ENCODE data around the gene MYPOP.
"Not testable (repeated sequence)": the region's sequence is repeated elsewhere in the genome, so short reads cannot be mapped to it uniquely, and the experiment has no call there.

MYPOP gene

GRCh38 chr19:45882652-45883585 is 19.5 kb downstream of the MYPOP start:
- peak; percentile 84 for DNase-seq

GRCh38 chr19:45881909-45882528 is 20.4 kb downstream of the MYPOP start:
- DNase-seq = peak; percentile 17

DNA sequence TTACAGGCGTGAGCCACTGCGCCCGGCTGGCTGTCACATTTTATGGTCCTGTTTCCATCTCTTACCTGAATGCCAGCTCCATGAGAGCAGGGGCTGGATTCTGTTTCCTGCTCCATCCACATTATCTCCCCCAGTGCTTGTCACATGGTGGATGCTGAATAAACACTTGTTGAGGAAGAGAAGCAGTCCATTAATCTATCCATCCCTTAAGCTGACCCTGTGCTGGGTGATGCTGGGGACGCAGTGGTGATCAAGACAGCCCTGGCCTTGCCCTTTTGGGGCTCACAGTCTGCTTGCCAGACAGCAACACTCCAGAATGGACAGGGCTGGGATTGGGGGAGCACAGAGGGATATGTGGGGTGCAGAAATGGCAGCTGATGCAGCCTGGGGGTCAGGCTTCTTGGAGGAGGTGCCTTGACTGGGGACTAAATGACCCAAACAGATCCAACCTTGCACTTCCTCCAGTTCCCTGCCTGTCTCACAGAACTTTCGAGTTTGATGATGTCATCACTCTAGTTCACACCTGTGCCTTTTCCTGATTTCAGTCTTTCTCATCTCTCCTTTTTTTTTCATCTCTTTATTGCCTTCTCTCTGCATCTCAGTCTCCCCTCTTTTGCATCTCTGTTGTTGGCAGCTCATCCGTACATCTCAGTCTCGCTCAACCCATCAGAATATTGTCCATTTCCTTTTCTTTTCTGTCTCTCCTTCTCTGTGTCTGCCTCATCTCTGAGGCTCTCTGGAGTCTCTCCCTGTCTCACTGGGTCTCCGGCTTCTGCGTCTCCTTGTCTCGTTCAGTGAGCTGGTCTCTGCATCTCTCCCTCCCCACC is 21.1 kb downstream of the MYPOP start:
- DNase-seq = peak; percentile 78

GRCh38 chr19:45879971-45880370 is 22.4 kb downstream of the MYPOP start:
- DNase-seq = no peak

DNA sequence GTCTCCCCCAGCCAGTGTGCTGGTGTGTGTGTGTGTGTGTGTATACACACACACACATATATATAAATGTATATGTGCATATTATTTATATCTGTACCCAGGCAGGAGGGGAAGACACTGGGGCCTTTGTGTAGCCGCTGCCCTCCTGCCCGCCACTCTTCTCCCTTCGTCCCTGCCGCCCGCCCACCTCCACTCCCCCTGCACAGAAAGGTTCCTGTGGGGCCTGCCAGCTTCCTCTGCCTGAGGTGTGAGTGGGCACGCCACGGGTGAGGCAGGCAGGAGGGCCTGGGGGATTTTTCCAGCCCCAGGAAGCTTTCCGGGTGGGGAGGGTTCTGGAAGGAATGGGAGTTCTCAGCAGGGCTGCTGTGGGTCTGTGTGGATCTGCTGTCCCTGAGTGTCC is 23.4 kb downstream of the MYPOP start:
- DNase-seq = no peak

DNA sequence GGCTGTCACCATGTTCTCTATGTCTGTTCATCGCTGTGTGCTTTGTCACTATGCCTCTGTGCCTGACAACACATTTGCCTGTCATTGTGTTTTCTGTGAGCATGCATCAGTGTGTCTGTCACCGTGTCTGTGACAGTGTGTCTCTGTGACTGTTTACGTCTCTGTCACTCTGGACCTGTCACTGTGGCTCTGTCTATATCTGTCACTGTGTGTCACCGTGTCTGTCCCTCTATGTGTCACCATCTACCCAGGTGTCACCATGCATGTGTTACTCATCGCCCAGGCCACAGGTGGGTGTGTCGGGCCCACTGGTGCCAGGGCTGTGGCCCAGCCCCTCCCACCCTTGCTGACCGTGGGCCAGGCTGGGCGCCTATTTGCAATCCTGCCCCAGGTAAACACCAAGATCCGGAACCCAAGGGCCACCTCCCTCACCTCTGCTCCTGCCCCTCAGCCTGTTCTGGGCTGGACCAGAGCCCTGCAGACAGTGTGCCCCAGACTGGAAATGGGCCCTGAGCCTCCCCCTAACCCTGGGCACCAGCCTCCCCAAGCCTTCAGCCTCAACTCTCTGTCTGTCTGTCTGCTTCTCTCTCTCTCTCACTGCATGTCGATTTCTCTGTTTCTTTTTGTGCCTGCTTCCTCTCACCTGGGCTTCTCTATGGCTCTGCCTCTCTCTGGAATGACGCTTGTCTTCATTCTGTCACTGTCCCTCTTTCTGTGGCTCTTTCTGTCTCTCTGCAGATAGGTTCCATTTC is 24.2 kb downstream of the MYPOP start:
- no peak for DNase-seq

DNA sequence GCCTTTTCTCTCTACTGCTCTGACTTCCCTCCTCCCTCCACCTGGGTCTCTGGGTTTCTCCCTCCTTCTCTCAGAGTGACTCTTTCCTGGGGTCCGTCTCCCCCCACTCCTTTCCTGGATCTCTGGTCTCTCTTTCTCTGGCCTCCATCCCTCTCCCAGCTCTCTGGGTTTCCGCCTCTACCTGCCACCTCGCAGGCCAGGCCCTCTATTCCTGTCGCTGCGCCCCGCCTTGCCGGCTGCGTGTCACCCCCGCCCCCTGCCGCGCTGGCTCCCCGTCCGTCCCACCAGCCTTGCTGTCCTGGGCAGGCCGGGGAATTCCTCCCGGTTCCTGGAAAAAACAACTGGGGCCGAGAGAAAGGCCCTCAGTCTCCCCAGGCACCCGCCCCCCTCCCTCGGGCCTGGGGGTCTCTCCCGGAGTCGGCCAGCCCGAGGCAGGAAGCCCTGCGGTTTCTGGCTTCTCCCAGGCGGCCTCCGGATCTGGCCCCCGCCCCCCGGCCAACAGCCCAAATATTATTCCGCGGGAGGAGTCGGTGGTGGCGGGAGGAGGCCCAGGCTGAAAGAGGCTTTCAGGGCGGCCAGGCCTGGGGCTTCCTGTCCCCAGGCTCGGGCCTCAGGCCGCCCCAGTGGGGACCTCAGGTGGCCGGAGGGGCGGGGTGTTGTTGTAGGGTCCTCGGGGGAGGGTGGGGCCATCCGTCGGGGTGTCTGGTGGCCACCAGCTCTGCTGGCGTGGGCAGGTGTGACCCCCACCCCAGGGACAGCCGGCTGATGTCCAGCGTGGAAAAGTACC is 25.8 kb downstream of the MYPOP start:
- DNase-seq = no peak

- no peak for DNase-seq
Measured at GRCh38 chr19:45876161-45876410, 26.3 kb downstream of the MYPOP start.

- DNase-seq = no peak
Measured at GRCh38 chr19:45874620-45874966, 27.8 kb downstream of the MYPOP start.

- no peak for DNase-seq
Measured at GRCh38 chr19:45873219-45873772, 29.1 kb downstream of the MYPOP start.

- no peak for DNase-seq
Measured at GRCh38 chr19:45872095-45872919, 30.1 kb downstream of the MYPOP start.

DNA sequence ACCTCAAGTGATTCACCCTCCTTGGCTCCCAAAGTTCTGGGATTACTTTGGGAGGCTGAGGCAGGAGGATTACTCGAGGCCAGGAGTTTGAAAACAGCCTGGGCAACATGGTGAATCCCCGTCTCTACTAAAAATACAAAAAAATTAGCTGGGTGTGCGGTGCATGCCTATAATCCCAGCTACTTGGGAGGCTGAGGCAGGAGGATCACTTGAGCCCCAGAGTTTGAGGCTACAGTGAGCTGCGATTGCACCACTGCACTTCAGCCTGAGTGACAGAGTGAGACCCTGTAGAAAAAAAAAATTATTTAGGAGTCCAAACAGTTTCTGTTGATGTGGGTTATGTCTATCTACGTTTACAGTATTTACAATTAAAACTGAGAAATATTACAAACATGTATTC is 31.6 kb downstream of the MYPOP start:
- DNase-seq = no peak

DNA sequence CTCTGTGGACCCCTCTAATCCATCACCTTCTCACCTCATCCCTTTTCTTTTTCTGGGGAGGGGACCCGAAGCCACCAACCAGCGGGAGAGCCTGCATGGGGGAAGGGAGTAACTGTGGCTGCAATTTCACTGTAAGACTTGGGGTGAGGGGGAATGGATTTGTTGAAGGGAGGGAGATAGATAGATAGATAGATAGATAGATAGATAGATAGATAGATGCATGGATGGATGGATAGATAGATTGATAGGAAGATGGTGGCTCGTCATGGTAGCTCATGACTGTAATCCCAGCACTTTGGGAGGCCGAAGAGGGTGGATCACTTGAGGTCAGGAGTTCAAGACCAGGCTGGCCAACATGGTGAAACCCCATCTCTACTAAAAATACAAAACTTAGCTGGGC is 35.2 kb downstream of the MYPOP start:
- DNase-seq = not testable (repeated sequence)

GRCh38 chr19:45866400-45867176 is 35.8 kb downstream of the MYPOP start:
- DNase-seq = no peak

- DNase-seq = no peak
Measured at GRCh38 chr19:45865269-45865948, 37.0 kb downstream of the MYPOP start.

DNA sequence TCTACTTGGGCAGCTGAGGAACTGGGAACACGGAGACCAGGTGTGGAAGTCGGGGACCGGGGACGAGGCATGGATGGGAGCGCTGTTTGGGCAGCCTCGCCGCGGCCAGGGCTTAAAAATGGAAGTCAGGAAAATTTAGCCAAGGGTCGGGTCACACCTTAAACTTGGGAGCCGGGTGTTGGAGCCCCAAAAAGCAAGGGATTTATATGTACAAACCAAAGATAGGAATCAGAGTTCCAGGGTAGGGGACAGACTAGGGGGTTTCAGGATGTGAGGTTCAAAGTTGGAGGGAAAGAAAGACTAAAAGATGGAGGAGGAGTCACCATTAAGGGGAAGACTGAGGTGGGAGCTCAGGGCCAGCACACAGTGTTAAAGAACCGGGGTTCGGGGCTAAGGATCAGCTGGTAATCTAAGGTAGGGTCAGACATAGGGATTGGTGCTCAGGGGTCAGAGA is 37.8 kb downstream of the MYPOP start:
- peak; percentile 55 for DNase-seq

DNA sequence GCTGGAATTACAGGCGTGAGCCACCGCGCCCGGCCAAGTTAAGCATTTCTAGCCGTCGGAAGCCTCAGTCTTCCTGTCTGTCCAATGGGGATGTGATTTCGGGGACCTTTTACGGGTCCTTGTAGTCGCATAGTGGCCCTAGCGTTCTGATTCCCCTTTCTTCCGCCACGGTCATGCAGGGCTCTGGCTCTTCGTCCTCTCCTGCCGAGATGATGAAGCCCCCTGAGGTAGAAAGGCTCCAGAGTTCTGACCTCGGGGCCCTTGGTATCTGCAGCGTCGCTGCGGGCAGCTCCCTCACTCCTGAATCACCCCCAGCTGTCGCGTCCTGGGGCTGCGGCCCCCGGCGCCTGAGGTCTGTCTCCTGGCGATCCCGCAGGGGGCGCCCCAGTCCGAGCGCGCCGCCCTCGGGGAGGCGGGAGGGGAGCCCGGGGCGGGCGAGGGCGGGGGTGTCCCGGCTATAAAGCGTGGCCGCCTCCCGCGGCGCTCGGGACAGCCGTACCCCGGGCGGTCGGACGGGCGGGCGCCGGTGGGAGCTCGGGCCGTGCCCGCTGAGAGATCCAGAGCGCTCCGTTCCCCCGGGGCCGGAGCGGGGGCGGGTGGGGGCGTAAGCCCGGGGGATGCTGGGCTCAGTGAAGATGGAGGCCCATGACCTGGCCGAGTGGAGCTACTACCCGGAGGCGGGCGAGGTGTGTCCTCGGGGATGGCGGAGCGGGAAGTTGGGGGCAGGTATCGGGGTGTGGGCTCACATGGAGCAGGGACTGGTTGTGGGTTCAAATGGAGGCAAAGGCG is 38.4 kb downstream of the MYPOP start, which contains the start of gene FOXA3:
FOXA3 (plus strand) TSS at position 487 of the 789 bp plus-strand sequence; CDS start at position 618, 131 bp downstream.
- peak; percentile 62 for DNase-seq

DNA sequence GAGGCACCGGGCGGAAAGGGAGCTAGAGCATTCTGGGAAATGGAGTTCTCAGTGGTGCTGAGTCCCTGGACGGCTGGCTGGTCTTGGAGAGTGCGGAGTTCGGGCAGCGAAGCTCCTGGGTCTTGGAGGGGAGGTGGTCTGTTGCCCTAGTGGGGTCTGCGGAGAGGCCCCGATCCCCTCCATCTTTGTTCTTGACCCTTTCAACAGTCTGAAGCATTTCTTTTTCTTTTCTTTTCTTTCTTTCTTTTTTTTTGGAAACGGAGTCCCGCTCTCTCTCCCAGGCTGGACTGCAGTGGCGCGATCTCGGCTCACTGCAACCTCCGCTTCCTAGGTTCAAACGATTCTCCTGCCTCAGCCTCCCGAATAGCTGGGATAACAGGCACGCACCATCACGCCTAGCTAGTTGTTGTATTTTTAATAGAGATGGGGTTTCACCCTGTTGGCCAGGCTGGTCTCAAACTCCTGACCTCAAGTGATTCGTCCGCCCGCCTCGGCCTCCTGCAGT is 39.0 kb downstream of the MYPOP start:
- no peak for DNase-seq
